Sigmoid colon (tissue), 4 donors: Measurements from ENCODE around the gene OPN4.

Source experiments
- POLR2AphosphoS5 ChIP-seq, 4 donors: sonication (generic); formaldehyde crosslinking; IDR thresholded peaks; one replicate each; pipeline ENCODE4 v1.6.1; 2017; ENCODE audit warnings: antibody characterized with exemption in 4 of 4
- TF ChIP-seq, protein P1 (sequence below), 4 experiments: fragments of 450-650 bp in 3 of 4; fragments of 200-600 bp in 1 of 4; IDR thresholded peaks; one replicate each; pipeline ENCODE4 v1.5.1; 2016 to 2019; ENCODE audit warnings: antibody characterized with exemption in 4 of 4, mild to moderate bottlenecking in 3 of 4, moderate library complexity in 2 of 4

DNA sequence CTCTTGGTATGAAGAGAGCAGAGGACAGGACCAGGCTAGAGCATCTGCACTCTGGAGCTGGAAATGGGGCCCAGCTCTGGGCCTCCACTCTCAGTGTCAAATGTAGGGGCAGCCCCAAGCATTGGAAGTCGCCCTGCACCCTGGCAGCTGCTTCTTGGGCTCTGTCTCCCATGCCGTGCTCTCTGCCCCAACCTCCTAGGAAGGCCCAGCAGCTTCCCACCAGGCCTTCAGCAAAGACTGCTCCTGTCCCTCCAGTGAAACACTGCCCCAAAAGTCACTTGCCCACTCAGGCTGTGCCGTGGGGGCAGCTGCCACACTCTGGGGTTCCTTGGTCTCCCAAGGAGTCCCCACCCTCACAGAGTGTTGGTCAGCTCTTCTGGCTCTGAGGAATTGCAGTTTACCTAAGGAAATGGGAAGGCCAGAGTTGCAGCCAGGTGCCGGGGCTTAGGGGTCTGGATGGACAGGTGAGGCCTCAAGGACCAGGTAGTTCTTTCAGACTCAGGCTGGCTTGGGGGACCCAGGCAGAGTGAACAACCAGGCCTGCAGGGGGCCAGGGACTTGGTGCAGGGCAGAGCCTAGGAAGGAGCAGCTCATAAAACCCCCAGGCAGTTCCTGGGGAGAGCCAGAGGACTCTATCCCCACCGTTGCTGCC lies 9.4 kb upstream of the OPN4 start:
- TF ChIP-seq, protein P1, sequence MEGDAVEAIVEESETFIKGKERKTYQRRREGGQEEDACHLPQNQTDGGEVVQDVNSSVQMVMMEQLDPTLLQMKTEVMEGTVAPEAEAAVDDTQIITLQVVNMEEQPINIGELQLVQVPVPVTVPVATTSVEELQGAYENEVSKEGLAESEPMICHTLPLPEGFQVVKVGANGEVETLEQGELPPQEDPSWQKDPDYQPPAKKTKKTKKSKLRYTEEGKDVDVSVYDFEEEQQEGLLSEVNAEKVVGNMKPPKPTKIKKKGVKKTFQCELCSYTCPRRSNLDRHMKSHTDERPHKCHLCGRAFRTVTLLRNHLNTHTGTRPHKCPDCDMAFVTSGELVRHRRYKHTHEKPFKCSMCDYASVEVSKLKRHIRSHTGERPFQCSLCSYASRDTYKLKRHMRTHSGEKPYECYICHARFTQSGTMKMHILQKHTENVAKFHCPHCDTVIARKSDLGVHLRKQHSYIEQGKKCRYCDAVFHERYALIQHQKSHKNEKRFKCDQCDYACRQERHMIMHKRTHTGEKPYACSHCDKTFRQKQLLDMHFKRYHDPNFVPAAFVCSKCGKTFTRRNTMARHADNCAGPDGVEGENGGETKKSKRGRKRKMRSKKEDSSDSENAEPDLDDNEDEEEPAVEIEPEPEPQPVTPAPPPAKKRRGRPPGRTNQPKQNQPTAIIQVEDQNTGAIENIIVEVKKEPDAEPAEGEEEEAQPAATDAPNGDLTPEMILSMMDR (IDR thresholded peaks at IDR 0.05), result no peak
- TF ChIP-seq POLR2AphosphoS5 (IDR thresholded peaks at IDR 0.05), result no peak
